OCI-LY7 (cell line): Measurements from ENCODE around the gene CNP.
"Not testable (repeated sequence)": the region's sequence is repeated elsewhere in the genome, so short reads cannot be mapped to it uniquely, and the experiment has no call there.

Source experiments
- EZH2phosphoT487 ChIP-seq: fragments of 200-600 bp; sonication (generic); IDR thresholded peaks from 2 replicates; pipeline ENCODE4 v1.6.1; 2018; ENCODE audit warnings: low read depth, borderline replicate concordance, mild to moderate bottlenecking, mixed run types, antibody characterized with exemption, low read length, moderate library complexity, mixed read lengths
- TF ChIP-seq, protein P1 (sequence below): fragments of 200-600 bp; sonication (generic); conservative IDR thresholded peaks from 2 replicates; pipeline ENCODE4 v1.5.1; 2014; ENCODE audit warnings: mild to moderate bottlenecking, antibody characterized with exemption, low read length, moderate library complexity, mixed read lengths

DNA sequence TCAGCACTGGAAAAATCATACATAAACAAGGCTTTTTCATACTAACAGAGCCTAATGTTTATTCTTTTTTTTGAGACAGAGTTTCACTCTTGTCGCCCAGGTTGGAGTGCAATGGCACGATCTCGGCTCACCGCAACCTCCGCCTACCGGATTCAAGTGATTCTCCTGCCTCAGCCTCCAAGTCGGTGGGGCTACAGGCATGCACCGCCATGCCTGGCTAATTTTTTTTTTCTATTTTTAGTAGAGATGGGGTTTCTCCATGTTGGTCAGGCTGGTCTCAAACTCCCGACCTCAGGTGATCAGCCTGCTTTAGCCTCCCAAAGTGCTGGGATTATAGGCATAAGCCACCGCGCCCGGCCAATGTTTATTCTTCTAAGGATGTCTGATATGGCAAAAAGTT is 47.1 kb downstream of the CNP start:
- TF ChIP-seq, protein P1, sequence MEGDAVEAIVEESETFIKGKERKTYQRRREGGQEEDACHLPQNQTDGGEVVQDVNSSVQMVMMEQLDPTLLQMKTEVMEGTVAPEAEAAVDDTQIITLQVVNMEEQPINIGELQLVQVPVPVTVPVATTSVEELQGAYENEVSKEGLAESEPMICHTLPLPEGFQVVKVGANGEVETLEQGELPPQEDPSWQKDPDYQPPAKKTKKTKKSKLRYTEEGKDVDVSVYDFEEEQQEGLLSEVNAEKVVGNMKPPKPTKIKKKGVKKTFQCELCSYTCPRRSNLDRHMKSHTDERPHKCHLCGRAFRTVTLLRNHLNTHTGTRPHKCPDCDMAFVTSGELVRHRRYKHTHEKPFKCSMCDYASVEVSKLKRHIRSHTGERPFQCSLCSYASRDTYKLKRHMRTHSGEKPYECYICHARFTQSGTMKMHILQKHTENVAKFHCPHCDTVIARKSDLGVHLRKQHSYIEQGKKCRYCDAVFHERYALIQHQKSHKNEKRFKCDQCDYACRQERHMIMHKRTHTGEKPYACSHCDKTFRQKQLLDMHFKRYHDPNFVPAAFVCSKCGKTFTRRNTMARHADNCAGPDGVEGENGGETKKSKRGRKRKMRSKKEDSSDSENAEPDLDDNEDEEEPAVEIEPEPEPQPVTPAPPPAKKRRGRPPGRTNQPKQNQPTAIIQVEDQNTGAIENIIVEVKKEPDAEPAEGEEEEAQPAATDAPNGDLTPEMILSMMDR, result not testable (repeated sequence)
- TF ChIP-seq EZH2phosphoT487, result not testable (repeated sequence)
